Activated CD4-positive, alpha-beta T cell treated with anti-CD3 and anti-CD28 coated beads, Interleukin-2, Interleukin-4, amounts not matched to agents 100 ng/mL and 50 ng/mL, durations not matched to agents 16 hours and 8 hours (primary cell): ENCODE measurements around the gene NRXN3.

Source experiments
- DNase-seq: peaks from one replicate; pipeline ENCODE4 v3.0.0-alpha.2; 2020; ENCODE audit warnings: low spot score

The NRXN3 gene

DNA sequence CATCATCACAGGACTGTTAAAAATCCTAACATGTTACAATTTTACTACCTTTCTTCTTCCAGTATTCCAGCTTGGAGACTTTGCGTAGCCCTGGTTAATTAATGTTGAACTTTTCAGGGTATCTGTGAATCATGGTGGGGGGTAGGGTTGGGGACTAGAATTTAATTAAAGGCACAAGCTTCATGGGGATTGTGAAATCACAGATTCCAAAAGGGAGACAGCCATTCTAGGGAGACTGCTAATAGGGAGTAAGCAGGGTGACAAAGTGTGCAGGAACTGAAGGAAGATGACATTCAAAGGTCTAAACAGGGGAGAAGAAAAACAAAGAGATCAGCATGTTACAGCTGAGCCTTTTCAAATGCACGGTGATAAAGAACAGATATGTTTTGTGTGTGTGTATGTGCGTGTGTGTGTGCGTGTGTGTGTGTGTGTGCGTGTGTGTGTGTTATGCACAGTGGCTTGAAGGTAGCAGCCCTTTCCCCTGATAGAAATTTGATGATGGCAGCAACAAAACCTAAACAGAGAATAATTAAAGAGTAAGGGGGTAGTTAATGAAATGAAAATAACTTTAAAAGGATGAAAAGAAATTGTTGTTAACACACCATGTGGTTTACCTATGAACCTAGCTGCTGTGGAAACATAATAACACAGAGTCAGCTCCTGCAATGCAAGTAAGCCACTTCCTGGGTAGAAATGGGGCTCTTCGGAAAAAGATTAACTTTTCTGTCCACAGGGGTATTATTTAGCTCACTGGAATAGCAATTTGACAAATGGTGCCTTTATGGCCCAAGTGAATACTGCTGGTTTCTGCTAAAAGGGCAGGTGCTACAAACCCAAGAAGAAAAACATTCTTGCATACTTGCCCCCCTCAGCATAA, 1459.5 kb downstream of the NRXN3 start:
- DNase-seq = no peak

DNA sequence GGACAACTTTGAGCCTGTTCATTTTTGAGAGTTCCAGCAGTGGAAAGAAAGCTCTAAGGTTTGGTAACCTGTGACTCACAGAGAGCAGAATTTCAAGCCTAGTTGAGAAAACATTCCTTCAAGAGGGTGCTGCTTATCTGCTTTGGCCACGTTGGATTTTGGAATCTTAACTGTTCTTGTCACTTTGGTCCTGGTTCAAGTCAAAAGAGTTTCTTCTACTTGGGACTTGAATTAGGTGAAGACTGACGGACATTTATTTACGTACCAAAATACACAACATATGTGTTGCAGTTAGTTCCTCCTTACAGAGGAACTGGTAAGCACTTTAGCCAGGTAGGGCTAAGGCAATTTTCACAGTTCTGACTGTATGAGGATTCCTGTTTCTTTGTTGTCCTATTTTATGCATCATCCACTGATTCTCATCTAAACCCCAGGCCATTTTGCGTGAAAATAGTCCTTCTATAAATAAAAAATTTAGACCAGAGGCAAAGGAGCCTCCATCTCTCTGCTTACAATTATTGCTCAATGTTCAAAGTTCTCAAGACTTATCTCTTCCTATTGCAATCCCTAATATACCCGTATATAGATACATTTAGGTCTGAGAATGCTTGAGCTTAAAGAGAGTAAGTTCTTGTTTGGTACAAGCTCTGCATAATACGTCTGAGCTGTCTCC, 1460.3 kb downstream of the NRXN3 start:
- DNase-seq = no peak

DNA sequence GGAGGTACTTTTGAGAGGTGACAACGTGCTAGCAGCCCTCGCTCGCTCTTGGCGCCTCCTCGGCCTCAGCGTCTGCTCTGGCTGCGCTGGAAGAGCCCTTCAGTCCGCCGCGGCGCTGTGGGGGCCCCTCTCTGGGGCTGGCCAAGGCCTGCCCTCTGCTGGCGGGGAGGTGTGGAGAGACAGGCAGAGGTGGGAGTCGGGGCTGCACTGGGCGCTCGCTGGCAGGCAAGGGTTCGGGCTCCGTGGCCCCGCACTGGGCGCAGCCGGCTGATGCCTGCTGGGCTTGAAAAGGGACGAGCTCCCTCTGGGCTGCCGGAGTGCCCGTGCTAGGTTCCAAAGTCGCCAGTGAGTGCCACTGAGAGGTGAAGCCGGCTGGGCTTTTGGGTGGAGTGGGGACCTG, 1461.1 kb downstream of the NRXN3 start:
- no peak for DNase-seq

DNA sequence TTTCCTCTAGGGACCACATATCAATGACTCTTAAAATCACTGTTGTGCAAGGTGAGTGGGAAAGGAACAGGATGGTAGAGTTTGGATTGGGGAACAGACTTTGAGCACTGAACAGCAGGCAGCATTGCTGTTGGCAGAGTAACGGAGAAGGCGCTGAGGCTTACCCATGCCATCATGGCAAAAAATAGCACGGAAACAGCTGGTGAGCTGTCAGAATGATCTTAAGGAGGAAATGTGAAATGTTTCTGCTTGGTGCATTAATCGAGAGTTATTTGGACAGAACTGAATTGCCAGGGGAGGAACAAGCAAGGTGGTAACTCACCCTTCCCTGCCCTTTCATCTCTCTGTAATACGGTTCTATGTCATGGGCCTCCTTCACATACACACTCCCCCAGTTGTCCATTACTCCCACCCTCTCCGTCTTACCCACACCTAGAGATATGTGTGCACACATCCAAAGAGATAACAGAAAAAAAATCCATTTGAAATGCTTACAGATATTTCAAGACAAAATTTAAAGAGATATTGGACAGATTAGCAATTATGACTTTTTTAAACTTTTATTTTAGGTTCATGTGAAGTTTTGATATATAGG, 1468.6 kb downstream of the NRXN3 start:
- DNase-seq = no peak

DNA sequence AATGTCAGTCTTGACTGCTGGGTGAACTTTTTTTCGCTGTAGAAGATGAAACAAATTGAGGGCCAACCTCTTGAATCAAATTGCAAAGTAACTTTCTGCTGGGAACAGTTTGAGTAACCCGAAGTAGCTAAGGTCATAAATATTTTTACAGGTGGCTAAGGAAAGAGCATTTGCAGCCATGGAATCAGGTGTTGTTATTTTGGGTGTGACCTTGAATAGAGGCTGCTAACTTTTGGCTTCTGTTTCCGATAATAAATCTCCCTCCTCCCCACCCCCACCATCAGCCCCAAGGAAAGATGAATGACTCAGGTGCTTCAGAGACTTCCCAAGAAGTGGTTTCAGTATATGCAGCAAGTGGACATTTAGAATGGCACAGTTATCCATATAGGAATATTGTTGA, 1469.4 kb downstream of the NRXN3 start:
- DNase-seq = no peak

DNA sequence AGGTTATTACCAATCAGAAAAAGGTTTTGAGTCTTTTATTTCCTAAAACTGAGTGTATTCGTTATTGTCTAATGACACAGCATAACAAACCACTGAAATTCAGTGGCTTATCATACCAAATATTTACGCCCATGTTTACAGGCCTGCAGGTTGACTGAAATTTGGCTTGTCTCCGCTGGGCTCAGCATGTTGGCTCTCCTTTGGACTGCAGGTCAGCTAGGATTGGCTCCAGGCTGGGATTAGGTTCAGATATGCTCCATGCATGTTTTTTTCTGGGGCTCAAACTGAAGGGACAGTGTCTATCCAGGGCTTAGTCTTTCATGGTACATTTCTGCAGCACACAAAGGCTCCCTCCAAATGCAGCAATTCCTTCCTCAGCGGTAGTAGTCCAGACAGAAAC, 1471.2 kb downstream of the NRXN3 start:
- DNase-seq = no peak

DNA sequence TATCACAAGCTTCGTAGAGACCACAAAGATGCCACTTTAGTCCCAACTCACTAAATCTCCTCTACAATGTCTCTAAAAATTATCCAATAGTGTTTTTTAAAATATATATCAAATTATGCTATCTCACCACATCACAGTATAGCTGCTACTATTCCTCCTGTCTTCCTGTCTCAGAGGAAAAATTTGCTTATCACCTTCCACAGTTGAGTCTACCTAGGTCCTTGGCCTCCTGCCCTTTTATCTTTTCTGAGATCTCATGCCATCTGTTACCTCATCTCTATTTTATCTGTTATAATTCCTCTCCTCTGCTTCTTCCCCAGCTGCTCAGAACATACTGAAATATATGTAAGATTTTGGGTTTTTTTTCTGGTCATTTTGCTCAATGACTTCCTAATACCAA, 1473.0 kb downstream of the NRXN3 start:
- DNase-seq = no peak

DNA sequence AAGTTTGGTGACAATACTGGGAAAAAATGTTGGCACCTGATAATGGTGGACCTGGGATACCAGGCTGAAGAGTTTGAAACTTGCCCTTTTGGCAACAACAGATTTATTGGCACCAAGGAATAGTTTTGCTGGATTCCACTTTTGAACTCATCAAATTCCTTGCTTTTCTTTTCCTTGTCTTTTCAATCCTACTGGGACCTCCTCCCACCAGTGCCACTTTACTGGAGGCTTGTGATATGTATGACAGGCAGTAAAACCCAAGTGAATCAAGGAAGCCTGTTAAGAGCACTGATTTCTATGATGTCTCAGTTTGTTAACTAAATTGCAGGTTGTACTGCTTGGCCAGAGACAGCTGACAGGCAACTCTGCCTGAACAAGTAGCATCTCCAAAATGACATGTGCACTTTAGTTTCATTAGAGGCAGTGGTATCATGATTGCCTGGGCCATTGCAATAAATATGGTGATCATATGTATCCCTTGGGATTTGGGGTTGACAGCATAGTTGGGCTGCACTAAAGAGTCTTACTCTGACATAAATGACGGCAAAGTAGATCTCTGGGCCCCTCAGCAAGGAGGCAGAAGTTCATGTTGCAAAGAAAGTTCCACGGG, 1475.7 kb downstream of the NRXN3 start:
- no peak for DNase-seq

DNA sequence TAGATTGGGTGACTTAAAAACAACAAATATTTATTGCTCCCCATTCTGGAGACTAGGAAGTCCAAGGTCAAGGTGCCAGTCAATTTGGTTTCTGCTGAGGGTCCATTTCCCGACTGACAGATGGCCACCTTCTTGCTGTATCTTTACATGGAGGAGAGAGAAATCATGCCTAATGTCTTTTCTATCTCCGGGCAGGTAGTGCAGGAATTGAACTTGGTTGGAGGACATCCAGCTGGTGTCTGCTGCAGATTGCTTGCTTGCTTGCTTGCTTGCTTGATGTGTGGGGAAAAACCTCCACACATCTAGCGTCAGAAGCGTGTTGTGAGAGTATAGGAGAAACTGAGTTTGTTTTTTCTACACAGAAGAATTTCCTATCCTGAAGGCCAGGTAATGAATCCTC, 1479.7 kb downstream of the NRXN3 start:
- DNase-seq = no peak

DNA sequence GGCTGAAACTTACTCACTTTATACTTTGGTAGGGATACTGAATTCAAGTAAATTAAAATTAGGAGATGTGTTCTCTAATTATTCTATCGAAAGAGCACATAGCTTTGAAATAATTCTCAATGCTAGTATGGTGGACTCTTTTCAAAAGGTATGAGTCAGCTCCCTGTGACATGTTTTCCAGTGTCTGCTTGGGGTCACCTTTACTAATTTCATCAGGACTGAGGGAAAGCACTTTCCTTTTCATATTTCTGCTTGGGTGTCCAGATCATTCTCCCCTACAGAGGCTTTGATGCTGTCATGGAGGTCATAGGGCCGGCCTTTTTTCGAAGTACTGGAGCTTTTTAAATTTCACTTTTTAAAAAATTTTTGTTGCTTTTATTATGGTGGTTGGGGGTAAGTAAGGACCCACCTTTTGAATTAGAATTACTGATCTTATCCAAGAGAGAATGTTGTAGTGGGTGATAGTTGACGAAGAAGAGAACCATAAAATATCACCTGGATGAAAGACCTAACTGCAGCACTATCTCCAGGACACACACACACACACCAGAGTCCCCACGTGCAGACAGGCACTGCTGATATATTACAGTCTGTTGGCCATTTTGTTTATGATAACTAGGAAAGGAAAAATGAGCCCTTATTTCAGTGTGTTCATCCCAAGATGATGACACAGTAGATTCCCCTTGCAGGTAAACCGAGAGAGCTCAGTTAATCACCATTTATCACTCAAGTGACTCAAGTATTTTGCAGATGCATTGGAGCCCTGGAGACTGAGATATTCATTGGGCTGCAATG, 1482.5 kb downstream of the NRXN3 start:
- DNase-seq = no peak

DNA sequence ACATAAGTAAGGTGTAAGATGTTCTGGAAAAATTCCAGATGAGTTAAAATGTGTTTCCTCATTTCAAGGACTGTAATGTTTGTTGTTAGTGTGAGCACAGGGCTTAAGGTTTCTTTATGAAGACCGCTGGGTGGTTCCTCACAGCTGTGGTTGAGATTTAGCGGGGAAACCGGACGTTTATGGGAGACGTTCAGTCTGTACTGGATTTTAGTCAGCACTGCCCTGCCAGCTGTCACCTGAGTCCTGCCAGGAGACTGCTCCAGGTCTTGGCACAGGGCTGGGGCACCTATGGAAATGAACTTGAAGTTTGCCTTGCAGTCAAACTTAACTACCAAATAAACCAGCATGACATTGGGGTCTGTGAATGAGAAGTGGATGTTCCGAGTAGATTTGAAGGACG, 1485.9 kb downstream of the NRXN3 start:
- DNase-seq = no peak

DNA sequence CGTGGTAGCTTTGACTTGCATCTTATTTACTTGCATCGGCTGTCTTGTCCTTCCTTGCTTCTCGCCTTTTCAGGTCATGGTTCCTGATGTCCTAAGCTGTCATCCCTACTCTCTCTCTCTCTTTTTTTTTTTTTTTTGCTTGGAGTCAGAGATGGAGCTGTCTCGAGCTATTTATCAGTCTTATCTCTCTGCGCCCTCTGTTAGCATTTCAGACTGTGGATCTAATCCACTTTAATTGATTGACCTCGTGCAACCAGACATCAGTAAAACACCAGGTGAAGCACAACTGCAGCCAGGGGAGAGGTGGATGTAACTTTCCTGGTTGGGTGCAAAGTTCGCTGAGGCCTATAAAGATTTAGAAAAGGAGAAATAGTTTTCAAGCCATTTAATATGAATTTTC, 1486.3 kb downstream of the NRXN3 start:
- no peak for DNase-seq

DNA sequence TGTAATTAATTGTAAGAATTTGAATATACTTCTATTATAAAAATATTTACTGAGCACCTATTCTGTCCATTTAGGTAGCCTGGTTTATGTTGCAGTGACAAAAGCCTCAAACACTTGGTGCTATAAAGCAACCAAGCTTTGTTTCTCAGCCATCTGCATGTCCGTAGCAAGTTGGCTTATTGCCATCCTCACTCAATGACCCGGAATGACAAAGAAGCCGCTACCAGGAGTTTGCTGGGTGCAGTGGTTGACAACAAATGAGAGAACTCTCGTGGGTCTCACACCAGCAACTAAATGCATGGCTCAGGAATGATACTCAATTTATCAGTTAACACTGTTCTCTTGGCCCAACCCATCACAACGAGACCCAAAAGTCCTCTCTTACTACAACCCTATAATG, 1488.0 kb downstream of the NRXN3 start:
- DNase-seq = no peak

DNA sequence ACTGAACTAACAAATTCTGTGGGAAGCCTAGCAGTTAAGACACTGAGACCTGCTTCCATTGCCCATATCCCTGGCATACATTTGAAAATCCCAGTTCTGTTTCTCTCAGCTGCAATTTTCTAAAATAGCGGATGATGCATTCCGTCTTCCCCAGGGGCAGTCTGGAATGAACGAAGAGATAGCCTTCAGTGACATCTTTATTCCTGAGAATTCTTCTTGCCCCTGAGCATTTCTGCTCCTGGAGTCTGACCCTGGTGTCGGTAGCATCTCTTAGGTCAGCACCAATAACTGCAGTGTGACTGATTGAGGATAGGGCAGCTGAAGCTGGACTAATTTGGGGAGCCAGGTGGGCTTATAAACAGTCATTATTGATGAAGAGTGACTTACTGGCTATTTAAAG, 1488.6 kb downstream of the NRXN3 start:
- DNase-seq = no peak

DNA sequence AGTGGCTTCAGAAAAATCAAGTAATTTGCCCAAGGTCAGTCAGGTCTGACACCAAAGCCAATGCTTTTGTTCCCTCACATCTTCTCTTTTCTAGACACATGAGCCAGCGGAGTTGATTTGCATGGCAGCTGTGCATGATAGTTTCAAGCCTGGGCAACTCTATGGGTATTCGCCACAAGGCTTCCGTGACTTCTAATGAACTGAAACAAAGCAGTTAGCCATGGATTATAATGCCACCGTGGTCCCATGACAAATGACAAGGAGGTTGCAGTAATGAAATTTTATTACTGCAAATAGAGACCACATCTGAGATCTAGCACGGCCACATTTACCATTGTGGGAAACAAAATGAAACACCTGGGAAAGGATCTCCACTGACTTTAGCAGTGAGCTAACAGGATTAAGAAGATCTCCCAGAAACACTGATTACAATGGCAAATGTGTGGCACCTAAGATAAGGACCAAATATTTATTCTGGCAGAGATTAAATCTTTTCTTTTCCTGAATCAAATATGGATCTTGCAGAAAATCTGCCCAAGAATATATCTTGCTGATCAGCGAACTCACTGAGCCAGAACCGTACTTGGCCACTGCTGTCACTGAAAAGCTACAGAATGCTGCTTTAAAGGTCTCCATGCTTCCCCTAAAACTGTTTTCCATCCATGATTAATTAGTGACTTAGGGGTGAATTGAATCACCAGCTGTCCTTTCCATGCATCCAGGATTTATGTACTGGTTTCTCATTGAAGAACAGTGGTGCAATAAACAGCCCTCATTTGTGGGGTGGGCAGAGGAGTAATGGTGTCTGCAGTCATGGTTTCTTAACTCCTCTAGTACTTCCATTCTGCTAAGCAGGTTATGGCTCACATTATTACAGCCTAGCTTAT, 1490.1 kb downstream of the NRXN3 start:
- no peak for DNase-seq

DNA sequence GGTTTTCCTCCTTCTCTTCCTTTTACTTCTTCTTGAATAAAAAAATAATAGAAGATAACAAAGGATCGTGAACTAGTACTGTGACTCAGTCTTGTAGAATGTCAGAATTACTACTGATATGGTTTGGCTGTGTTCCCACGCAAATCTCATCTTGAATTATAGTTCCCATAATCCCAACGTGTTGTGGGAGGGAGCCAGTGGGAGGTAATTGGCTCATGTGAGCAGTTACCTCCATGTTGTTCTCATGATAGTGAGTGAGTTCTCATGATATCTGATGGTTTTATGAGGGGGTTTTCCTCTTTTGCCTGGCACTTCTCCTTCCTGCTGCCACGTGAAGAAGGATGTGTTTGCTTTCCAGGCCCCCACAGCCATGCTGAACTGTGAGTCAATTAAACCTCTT, 1491.6 kb downstream of the NRXN3 start:
- DNase-seq = no peak

DNA sequence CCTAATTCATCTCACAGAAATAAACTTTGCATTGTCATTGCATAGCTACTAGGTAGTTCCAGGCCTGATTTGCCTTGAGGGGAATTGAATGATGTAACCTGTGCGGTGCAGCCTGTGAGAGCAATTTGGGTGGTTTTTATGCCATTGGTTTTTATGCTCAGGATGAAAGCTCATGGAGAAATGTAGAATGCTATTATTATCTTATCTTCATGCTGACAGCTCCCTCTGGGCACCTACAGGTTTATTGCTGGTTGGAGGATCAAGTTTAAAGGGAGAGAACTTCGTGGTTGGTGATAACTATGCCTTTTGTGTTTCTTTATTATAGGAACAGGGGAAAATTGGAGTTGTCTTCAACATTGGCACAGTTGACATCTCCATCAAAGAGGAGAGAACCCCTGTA, 1493.3 kb downstream of the NRXN3 start:
- DNase-seq = no peak

DNA sequence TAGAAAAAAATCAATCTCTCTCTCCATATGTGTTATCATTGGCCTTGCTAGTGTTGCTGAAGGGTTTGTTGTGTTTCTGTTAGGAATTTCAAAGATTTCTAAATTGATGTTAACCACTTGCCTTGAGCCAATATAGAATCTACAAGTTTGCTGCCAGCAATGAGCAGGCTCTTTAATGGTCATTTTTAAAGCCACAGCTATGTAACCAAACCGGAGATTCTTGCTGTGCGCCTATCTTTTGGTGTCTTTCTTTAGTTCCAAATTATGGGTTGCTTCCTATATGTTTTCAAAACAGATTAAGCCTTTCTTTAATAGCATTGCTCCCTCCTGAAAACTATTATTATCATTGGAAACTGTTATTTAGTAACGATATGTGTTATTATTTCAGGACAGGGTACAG, 1495.4 kb downstream of the NRXN3 start:
- DNase-seq = no peak

DNA sequence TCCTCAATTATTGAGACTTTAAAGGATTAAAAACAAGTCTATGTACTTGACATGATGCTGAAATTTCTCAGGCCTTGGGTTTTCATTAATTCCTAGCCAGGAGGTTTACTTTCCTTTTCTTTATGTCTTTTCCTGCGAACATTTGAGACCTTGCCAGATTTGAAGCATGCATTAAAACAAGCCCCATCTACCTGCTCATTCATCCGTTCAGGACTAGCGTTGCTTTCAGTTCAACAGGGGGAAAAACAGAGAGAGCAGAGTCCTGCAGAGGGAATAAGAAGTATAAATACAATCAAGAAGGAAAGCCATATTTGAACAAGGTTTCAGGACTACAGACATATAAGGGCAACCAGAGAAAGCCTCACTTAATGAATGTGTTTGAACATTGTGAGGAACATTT, 1498.8 kb downstream of the NRXN3 start:
- DNase-seq = no peak

DNA sequence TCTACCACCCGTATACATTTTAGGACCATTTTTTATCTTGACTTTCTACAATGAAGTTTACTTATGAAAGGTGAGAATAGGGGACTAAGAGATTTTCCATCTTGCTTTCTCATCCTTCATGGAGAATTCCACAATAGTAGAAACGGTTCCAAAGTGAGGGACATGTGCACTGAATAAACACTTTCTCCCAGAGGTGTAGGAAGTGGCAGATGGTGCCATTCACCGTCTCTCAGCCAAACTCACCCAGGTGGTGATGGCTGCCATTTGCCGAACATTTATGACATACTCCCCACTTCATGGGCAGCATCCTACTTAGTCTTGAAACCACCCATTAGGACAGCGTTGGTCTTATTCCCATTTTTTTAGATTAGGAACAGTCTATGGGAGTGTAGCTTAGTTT, 1500.6 kb downstream of the NRXN3 start:
- no peak for DNase-seq

DNA sequence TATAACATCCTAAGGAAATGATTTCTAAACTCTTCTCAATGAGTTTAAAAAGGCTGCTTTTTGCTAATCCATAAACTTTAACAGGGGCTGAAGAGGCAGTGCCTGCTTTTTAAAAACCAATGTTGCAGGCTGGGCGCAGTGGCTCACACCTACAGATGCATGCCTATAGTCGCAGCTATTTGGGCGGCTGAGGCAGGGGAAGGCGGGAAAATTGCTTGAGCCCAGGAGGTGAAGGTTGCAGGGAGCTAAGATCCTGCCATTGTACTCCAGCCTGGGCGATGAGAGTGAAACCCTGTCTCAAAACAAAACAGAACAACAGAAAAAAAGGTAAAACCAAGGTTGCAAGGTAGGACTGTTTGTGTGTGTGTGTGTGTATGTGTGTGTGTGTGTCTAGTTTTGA, 1509.9 kb downstream of the NRXN3 start:
- DNase-seq = no peak
